Large intestine (tissue), 3 donors: ENCODE measurements around the gene TBX19. TPM values are rescaled to one million over a fixed set of nuclear protein-coding genes. Genes with fewer than 3 reads are reported as not detected.

Experiments
- DNase-seq, 2 donors: peaks; one replicate each; pipeline versions ENCODE4 v3.0.0 to v3.0.0-alpha.2; 2013
- H3K27ac ChIP-seq: one replicate; pipeline ENCODE4 v1.5.1; 2013; ENCODE audit warnings: low read length
- H3K27me3 ChIP-seq: 2 replicates; pipeline ENCODE4 v1.6.1; 2013; ENCODE audit warnings: low read length; ENCODE audit not compliant: control insufficient read depth, insufficient read depth
- H3K36me3 ChIP-seq: 2 replicates; pipeline ENCODE4 v1.6.1; 2013; ENCODE audit warnings: low read length; ENCODE audit not compliant: control insufficient read depth, insufficient read depth
- H3K4me1 ChIP-seq: one replicate; pipeline ENCODE4 v1.6.1; 2013; ENCODE audit warnings: low read length; ENCODE audit not compliant: control insufficient read depth, insufficient read depth
- H3K4me3 ChIP-seq: one replicate; pipeline ENCODE4 v1.5.1; 2013; ENCODE audit warnings: low read length
- H3K9me3 ChIP-seq: one replicate; pipeline ENCODE4 v1.6.1; 2013; ENCODE audit warnings: mild to moderate bottlenecking, low read depth, low read length, moderate library complexity; ENCODE audit not compliant: control insufficient read depth
- WGBS: methylation state at CpG from one replicate; pipeline ENCODE4 v1.1.5; 2013; ENCODE audit warnings: low lambda C conversion rate; ENCODE audit not compliant: insufficient coverage; 5-methylcytosine and 5-hydroxymethylcytosine counted together
- polyA plus RNA-seq: library from polyadenylated mRNA; unstranded; fragments of 120-200 nt; gene quantifications from one replicate; pipeline ENCODE4 v1.2.1, GENCODE V29; 2013

TBX19 gene
- polyA plus RNA-seq, 1 donor: 2.3 TPM

DNA sequence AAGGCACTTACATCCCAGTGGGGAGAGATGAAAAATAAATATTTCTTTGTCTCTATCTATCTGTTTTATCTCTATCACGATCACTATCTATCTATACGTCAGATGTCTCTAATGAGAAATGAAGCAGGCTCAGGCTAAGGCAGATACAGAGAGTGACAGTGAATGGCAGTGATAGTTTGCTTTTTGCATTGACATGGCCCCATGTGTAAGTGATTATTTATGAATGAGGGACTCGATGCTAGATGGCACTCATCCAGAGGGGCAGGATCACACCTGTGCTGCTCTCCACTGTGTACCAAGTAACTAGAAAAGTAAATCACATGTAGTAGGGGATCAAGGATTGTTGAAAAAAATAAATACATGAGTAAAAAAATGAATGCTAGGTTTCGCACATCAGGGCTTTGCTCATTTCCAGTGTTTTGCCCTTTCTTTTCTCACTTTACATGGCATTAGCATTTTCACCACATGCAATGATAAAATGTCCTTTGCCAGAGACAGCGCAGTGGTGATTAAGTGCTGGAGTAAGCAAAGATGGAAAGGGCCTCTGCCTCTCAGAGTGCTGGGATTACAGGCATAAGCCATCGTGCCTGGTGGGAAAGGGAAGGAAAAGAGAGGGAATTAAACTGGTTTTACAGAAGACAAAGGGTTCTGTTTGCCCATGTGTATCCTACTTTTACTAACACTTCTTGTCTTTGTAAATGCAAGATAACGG, 16.5 kb downstream of the TBX19 start:
- no peak overlapping the region for H3K27ac ChIP-seq
- H3K9me3 ChIP-seq: no peaks in the 10 kb centered on the region
- WGBS: 86% methylated on average over 5 of the region's 7 CpGs
- H3K4me1 ChIP-seq: peaks cover 13% of the 10 kb centered on the region
- H3K27me3 ChIP-seq: no peaks in the 10 kb centered on the region
- no peaks in the 10 kb centered on the region for H3K36me3 ChIP-seq
- no peak for DNase-seq
- no peak overlapping the region for H3K4me3 ChIP-seq

DNA sequence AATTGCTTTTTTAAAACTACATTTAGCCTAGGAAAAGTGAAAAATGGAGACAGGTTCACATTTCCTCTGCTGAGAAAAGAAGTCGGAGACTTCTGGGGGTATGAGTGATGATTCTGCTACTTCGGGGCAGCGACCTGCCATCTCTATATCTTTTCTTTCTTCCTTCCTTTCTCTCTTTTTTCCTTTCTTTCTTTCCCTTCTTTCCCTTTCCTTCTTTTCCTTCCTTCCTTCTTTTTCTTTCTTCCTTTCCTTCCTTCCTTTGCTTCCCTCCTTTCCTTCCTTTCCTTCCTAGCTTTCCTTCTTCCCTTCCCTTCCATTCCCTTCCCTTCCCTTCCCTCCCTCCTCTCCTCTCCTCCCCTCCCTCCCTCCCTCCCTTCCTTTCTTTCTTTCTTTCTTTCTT, 17.8 kb downstream of the TBX19 start:
- Histone ChIP-seq H3K4me3 (no peak overlapping the region), H3K4me1 (peaks cover 19% of the 10 kb centered on the region), H3K9me3 (no peaks in the 10 kb centered on the region), H3K27ac (no peak overlapping the region), H3K36me3 (no peaks in the 10 kb centered on the region), H3K27me3 (no peaks in the 10 kb centered on the region)
- 100% methylated on average over 2 of the region's 3 CpGs for WGBS
- no peak for DNase-seq

DNA sequence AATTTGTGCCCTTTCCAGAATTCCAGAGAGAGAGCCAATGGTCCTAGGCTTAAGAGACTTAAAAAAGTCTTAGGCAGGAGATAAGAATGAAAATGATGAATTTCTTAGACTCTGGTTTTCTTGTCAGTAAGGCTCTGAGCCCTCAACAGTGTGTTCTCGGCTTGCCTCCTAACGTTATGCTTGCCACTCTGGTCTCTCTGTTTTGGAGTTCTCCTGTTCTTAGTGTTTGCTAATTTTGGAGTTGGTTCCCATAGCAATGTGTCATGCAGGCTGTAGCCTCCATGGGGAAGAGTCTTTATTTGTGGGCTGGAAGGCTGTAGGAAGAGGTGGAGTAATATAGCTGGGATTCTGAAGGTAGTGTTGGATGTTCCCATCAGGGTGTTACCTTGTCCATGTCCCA, 19.9 kb downstream of the TBX19 start:
- WGBS: no CpG with 5 or more reads among the region's 2 CpGs
- Histone ChIP-seq H3K36me3 (no peaks in the 10 kb centered on the region), H3K4me3 (no peak overlapping the region), H3K27ac (peak overlapping the region; percentile 78), H3K27me3 (no peaks in the 10 kb centered on the region), H3K4me1 (peaks cover 19% of the 10 kb centered on the region), H3K9me3 (no peaks in the 10 kb centered on the region)
- no peak for DNase-seq

DNA sequence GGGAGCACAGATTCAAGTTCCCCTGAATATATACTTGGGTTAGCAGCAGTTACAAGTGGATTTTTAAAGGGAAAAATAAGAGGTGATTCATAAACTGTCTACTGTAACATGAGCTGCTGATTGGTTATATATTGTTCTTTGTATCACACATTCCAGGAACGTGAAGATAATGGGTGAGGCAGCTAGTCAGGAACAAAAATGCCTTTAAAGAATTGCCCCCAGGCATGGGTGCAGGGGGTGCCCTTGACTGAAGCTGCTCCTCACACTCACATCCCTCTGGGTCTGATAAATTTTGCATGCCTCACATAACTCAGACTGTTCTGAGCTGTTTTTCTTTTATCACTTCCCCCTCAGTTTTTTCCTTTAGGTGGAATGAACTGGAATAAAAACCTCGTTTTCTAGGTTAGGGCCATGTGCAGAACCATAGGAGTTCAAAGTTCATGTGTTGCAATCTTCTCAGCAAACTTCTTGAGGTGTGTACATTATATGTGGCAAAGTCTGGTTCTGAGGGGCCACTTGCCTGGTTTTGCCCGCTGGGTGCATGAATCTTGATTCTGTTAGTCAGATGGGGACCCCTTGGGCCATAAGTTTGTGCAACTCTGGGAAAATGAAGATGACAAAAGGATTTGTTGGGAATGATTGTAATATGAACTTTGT, 21.1 kb downstream of the TBX19 start:
- Histone ChIP-seq H3K27me3 (no peaks in the 10 kb centered on the region), H3K27ac (peak overlapping the region; percentile 78), H3K9me3 (no peaks in the 10 kb centered on the region), H3K4me3 (no peak overlapping the region), H3K4me1 (peaks cover 19% of the 10 kb centered on the region), H3K36me3 (no peaks in the 10 kb centered on the region)
- DNase-seq: peak; percentile 90 to 96
- no CpG with 5 or more reads among the region's 3 CpGs for WGBS

DNA sequence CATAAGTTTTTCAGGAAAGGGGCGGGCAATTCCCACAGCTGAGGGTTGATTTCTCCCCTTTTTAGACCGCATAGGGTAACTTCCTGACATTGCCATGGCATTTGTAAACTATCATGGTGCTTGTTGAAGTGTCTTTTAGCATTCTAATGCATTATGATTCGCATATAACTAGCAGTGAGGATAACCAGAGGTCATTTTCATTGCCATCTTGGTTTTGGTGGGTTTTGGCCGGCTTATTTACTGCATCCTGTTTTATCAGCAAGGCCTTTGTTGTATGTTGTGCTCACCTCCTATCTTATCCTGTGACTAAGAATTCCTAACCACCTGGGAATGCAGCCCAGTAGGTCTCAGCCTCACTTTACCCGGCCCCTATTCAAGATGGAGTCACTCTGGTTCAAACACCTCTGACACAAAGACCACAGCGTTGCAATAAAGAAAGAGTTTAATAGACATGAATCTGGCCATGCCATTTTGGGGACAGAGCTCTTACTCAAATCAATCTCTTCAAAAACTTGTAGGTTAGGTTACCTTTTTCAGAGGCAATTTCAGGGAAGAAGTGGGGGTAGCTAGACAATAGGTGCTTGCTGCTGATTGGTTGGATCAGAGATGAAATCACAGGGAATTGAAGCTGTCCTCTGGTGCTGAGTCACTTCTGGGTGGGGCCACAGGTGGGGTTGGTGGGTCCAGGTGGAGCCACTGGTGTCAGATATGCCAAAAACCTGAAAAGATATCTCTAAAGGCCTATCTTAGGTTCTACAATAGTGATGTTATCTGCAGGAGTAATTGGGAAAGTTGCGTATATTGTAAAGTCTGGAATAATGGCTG, 23.3 kb downstream of the TBX19 start:
- no peaks in the 10 kb centered on the region for H3K9me3 ChIP-seq
- WGBS: no CpG with 5 or more reads among the region's 7 CpGs
- no peak overlapping the region for H3K27ac ChIP-seq
- H3K27me3 ChIP-seq: no peaks in the 10 kb centered on the region
- H3K36me3 ChIP-seq: no peaks in the 10 kb centered on the region
- peaks cover 19% of the 10 kb centered on the region for H3K4me1 ChIP-seq
- no peak overlapping the region for H3K4me3 ChIP-seq
- DNase-seq: no peak

DNA sequence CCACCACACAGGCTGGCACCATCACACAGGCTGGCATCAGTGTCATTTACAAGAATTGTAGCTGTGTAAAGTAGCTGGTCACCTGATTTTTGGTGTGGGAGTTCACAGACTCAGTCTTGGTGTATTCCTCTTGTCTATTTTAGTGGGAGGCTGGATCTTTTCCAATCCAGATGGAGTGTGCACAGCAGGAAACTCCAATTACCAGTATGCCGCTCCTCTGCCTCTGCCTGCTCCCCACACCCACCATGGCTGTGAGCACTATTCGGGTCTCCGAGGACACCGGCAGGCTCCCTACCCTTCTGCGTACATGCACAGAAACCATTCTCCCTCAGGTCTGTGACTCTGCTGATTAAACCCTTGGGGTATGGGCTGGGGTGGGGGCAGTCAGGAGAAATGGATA, 24.2 kb downstream of the TBX19 start:
- no peaks in the 10 kb centered on the region for H3K9me3 ChIP-seq
- no peaks in the 10 kb centered on the region for H3K36me3 ChIP-seq
- peaks cover 19% of the 10 kb centered on the region for H3K4me1 ChIP-seq
- DNase-seq: no peak
- WGBS: no CpG with 5 or more reads among the region's 5 CpGs
- no peak overlapping the region for H3K4me3 ChIP-seq
- no peaks in the 10 kb centered on the region for H3K27me3 ChIP-seq
- H3K27ac ChIP-seq: no peak overlapping the region

DNA sequence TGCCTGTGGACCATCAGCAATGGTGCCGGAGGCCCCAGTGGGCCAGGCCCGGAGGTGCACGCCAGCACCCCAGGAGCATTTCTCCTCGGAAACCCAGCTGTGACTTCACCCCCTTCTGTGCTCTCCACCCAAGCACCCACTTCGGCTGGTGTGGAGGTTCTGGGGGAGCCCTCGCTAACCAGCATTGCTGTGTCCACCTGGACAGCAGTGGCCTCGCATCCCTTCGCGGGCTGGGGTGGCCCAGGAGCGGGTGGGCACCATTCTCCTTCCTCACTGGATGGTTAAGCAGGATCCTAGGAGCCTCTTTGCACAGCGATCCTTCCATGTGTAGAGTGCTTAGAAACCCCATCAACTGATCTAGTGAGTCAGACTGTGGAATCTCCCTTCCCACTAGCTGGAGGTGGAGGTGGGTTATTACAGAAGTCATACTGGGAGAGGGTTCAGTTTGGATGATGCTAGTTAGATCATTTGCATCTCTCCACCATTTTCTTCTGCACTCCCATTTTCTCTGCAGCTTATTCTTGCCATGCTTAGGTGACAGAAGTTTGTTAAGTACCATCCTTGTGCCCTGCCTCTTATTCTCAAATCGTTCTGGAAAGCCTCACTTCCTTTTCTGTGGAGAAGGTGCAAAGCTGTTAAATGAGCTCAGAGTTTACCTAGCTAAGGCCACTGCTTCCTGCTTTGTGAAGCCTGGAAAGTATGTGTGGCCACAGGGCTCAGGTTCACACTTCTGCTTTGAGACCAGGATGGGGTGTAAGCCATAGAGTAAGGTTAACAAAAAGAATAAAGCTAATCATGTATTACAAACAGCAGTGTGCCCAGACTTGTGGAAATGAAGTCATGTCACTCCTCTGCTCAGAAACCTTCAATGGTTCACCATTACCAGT, 32.3 kb downstream of the TBX19 start:
- H3K27me3 ChIP-seq: no peaks in the 10 kb centered on the region
- DNase-seq: no peak
- no peaks in the 10 kb centered on the region for H3K9me3 ChIP-seq
- H3K36me3 ChIP-seq: no peaks in the 10 kb centered on the region
- no peak overlapping the region for H3K27ac ChIP-seq
- WGBS: no CpG with 5 or more reads among the region's 12 CpGs
- H3K4me1 ChIP-seq: no peaks in the 10 kb centered on the region
- no peak overlapping the region for H3K4me3 ChIP-seq

DNA sequence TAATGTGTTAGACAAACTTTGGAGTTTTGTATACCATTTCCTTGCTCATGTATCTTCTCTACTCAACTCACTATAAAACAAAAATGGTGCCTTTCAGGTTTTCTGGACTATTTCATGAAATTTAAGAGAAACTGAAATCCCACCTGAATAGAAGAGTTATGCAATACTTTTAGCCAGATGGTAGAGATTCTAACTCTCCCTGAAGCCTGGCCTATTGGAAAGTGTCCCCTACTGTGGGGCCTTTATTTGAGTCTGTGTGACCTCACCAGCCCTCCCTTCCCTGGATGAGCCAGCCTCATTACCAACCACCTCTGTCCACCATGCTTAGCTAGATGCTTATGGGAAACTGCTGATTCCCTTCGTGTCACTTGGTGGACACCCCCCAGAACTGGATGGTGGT, 35.5 kb downstream of the TBX19 start:
- no CpG with 5 or more reads among the region's 1 CpG for WGBS
- Histone ChIP-seq H3K9me3 (no peaks in the 10 kb centered on the region), H3K27ac (no peak overlapping the region), H3K4me1 (no peaks in the 10 kb centered on the region), H3K4me3 (no peak overlapping the region), H3K27me3 (no peaks in the 10 kb centered on the region), H3K36me3 (no peaks in the 10 kb centered on the region)
- DNase-seq: no peak

DNA sequence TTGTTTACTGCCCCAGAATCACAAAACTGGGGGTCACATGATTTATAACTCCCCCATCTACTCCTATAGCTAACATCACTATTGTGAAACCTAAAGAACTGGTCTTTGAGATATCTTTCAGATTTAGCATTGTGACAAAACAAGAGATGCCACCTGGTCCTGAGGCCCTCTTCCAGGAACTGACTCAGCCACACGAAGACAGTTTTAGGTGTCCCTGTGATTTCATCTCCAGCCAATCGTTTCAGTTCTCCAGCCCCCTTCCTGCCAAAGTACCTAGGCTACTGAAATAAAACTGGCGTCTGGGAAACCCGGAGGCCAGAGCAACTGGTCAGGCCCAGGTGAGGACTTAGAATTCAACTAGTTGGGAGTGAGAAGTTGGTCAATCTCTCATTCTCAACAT, 36.6 kb downstream of the TBX19 start:
- no peak overlapping the region for H3K4me3 ChIP-seq
- no peak for DNase-seq
- WGBS: no CpG with 5 or more reads among the region's 4 CpGs

DNA sequence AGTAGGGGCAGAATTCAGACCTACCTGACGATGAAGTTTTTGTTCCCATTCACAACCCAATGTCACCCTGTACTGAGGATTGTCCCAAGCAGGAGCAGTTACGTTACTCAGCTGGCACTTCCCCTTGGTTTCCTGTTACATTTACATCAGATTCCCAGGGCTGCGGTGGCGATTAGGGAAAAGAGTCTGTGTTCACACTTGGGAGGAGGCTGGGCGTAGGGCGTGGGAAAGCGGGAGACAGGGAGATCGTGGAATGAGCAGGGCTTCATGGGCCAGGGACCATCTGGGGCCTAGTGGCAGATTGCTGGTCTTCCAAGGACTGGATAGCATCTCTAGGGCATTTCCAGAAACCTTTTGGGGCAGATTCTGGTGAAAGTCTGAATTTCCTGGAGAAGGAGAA, 39.0 kb downstream of the TBX19 start:
- Histone ChIP-seq H3K27ac (no peak overlapping the region), H3K4me3 (no peak overlapping the region), H3K9me3 (no peaks in the 10 kb centered on the region), H3K4me1 (no peaks in the 10 kb centered on the region), H3K36me3 (no peaks in the 10 kb centered on the region), H3K27me3 (no peaks in the 10 kb centered on the region)
- no CpG with 5 or more reads among the region's 8 CpGs for WGBS
- DNase-seq: no peak

More for the DNA sequence above, 36.6 kb downstream of the TBX19 start:
- no peaks in the 10 kb centered on the region for H3K36me3 ChIP-seq
- H3K9me3 ChIP-seq: no peaks in the 10 kb centered on the region
- H3K27me3 ChIP-seq: no peaks in the 10 kb centered on the region
- no peak overlapping the region for H3K27ac ChIP-seq
- H3K4me1 ChIP-seq: no peaks in the 10 kb centered on the region
